CD4-positive, alpha-beta T cell treated with Interleukin-4 for 4 hours (primary cell): ENCODE data around the gene TMEM80.
"Not testable (repeated sequence)": the region's sequence is repeated elsewhere in the genome, so short reads cannot be mapped to it uniquely, and the experiment has no call there.

Source experiments
- DNase-seq: peaks from one replicate; pipeline ENCODE4 v3.0.0-alpha.2; 2020

Gene TMEM80

GRCh38 chr11:680476-680875, 15.1 kb upstream of the TMEM80 start:
- no peak for DNase-seq

GRCh38 chr11:680970-681369, 14.6 kb upstream of the TMEM80 start:
- no peak for DNase-seq

- DNase-seq, result no peak
Measured at GRCh38 chr11:686451-687243, 9.0 kb upstream of the TMEM80 start.

DNA sequence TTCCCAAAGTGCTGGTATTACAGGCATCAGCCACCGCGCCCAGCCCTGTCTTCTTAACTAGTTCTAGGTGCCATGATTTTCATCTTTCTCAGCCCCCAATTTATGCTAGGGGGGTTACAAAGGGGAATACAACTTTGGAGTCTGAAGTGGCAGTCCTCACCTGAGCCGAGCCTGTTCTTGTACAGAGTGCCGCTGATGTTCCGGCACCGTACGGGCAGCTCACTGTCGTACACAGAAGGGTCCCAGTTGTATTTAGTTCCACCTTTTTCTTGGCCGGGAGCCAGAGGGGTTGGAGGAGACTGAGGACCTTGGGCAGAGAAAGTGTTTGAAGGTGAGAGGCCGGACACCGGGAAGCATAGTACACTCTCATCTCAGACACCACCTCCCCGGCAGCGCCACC, 7.9 kb upstream of the TMEM80 start:
- no peak for DNase-seq

DNA sequence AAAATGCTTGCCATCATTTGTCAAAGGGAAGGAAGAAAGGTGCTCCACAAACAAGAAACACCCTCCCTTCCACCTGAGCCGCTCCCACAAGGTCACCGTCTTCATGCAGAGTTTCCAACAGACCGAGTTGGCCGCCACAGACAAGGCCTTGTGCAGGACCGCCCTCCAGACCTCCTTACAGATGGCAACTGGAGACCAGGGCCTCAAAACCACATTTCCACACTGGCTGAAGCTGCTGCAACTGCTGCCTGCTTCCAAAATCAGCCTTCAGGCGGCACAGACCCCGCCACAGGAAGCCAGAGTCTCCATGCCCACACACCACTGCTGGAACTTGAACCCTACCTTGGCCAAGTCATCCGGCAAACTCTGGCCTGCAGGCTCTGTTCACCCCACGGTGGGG, 6.9 kb upstream of the TMEM80 start:
- no peak for DNase-seq

GRCh38 chr11:689625-690024, 6.0 kb upstream of the TMEM80 start:
- DNase-seq, result no peak

- not testable (repeated sequence) for DNase-seq
Measured at GRCh38 chr11:690244-690643, 5.4 kb upstream of the TMEM80 start.

- no peak for DNase-seq
Measured at GRCh38 chr11:690738-691633, 4.6 kb upstream of the TMEM80 start.

DNA sequence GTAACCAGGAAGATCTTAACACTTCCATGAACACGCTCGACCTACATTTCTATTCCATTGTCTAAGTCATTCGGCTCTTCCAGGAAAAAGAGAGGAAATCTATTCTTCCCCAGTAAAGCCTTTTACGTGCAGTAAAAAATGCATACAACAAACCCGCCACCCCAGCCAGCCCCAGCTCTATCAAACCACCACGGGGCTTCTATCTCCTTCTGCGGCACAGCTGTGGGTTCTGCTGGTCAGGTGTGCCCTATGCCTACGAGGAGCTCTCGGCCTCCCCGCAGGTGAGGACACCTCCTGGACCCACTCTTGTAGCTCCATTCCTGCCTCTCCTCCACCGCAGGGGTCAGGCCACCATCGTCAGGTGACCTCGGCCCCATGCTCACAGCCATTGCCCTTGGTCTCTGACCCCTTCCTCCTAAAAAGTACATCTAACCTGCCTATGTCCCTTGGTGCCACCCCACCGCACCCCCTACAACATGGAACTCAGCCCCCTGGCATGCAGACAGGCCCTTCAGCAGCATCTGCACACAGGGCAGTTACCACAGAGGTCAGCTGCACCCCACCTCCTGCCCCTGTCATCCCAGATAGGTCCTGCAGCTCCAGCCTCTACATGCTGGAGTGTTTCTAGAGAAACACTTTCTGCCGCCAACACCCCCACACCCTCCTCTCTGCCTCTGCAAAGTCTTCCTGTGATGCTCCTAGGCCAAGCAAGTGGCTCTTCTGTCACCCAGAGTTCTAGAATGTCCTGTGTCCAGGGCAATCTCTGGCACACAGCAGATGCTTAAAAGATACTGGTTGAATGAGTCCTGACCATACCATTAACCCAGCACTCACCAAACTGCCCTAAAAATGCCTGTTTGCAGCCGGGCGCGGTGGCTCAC, 3.7 kb upstream of the TMEM80 start:
- DNase-seq, result no peak

GRCh38 chr11:692824-693414, 2.7 kb upstream of the TMEM80 start:
- no peak for DNase-seq

GRCh38 chr11:693415-693831, 2.2 kb upstream of the TMEM80 start:
- no peak for DNase-seq

DNA sequence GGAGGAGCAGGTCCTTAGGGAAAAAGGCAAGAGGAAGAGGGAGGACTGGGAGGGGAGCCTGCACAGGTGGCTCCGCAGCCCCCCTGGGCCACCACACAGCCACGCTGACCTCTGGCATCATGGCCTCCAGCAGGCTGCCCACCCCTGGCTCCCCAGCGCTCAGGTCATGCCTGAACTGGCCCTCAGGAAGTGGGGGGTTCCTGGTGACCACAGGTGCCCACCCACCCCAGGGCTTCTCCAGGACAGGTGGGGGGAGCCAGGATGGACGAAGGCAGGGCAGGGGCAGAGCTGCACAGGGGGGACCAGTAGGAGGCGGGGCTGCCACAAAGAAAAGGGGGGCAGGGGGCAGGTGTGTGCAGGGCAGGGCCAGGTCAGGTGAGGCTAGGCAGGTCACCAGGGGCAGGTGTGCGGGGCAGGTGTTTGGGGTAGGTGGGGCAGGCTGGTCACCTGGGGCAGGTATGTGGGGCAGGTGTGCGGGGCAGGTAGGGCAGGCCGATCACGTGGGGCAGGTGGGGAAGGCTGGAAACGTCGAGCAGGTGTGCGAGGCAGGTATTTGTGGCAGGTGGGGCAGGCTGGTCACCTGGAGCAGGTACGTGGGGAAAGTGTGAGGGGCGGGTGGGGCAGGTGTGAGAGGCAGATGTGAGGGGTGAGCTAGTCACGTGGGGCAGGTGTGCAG, 1.6 kb upstream of the TMEM80 start:
- no peak for DNase-seq

- DNase-seq, result peak; percentile 97
Measured at GRCh38 chr11:694563-695287, 891 bp upstream of the TMEM80 start, which contains the start of gene DEAF1. Gene DEAF1 (minus strand): TSS chr11:695222. CDS start chr11:695047, 175 bp downstream.

- no peak for DNase-seq
Measured at GRCh38 chr11:695288-695537, 403 bp upstream of the TMEM80 start.

GRCh38 chr11:696955-697491, 1.4 kb downstream of the TMEM80 start:
- DNase-seq, result no peak

GRCh38 chr11:697811-698311, 2.2 kb downstream of the TMEM80 start:
- no peak for DNase-seq

DNA sequence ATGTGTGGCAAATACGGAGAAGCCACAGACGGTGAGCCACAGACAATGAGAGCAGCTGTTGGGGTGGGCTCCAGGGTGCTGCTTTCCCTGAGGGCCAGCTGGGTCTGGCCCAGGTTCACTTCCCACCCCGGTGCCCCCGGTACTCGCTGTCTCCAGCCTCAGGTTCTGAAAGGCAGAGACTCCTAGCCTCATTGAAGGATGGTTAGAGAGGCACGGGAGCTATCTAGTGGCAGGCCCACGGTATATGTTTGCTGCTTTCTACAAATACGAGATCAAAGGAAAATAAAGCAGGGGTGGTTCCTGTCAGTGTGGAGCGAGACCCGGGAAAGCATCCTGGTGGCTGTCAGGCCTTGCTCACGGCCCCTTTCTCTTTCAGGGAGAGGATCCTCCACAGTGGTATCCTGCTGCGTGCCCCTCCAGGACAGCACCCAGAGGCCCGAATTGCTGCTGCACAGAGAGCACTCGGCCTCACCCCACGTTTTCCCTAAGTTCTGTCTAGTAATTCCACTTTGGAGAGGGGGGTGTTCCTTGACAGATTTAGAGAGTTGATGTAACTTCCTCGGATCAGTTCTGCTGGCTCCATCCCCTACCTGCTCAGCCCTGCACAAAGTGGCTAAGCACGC, 3.0 kb downstream of the TMEM80 start:
- DNase-seq, result no peak

- DNase-seq, result no peak
Measured at GRCh38 chr11:699116-699508, 3.5 kb downstream of the TMEM80 start.

- DNase-seq, result no peak
Measured at GRCh38 chr11:699753-700152, 4.1 kb downstream of the TMEM80 start.

DNA sequence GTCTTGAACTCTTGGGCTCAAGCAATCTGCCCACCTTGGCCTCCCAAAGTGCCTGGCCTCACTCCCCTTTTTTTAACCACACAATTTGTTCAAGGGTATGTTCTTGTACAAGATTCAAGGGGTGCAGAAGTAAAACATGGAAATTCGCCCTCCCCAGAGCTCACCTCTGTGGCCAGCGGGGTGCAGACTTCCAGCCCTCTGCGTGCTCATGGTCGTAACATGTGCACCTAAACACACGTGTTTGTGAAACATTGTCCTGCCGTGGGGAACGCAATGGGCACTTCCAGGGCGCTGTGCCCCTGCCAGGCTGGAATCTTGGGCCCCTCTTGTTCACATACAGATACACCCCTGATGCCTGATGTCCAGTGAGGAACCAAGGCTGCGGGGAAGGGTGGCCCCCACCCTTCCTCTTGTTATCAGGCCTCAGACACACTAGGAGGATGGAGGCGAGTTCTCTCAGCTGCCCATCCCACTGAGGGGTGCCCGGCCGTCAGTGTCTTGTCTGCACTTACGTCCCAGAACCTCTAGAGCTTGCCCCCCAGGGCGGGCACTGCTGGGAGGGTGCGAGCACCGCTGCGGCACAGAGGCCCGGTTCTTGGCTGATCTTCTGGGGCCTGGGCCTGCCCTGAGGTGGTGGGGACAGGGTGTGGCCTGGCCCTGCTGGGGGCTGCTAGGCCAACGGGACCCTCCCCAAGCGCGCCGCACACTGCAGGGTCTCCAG, 6.3 kb downstream of the TMEM80 start:
- no peak for DNase-seq
